Cardiac ventricle fibroblast (primary cell): ENCODE data around the gene CEP170B. TPM values are rescaled to one million over a fixed set of nuclear protein-coding genes. Genes with fewer than 3 reads are reported as not detected.

Source experiments
- total RNA-seq: library from RNA; depleted of rRNA; stranded (reverse); fragments of >200 nt; gene quantifications from 2 replicates; pipeline ENCODE4 v1.2.3, GENCODE V29; 2015

CEP170B gene
- 10.3 and 12.1 TPM in 2 replicates for total RNA-seq

DNA sequence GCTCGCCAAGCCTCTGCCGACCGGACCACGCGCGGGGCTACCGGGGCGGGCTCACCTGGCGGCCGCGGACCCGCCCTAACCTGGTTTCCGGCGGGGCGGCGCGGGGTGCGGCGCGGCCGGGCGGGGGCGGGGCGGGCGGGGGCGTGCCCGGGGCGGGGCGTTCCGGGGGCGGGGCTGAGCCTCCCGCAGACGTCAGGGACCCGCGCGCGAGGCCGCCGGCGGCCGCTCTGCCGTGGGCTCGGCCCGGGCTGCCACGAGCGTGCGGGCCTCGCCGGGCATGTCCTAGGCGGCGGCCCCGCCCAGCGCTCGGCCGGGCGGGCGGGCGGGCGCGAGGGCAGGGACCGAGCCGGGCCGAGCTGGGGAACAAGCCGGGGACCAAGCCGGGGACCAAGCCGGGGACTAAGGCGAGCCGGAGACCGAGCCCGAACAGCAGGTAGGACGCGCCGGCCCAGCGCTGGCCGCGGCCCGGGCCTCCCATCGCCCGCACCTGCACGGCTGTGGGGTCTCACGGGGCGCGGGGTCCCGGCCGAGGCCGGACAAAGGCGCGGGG is at the start of gene CEP170B:
TSS of gene CEP170B (plus strand) at position 188 of the 550 bp plus-strand sequence. CDS start 3,183 bp downstream, outside the sequence.

DNA sequence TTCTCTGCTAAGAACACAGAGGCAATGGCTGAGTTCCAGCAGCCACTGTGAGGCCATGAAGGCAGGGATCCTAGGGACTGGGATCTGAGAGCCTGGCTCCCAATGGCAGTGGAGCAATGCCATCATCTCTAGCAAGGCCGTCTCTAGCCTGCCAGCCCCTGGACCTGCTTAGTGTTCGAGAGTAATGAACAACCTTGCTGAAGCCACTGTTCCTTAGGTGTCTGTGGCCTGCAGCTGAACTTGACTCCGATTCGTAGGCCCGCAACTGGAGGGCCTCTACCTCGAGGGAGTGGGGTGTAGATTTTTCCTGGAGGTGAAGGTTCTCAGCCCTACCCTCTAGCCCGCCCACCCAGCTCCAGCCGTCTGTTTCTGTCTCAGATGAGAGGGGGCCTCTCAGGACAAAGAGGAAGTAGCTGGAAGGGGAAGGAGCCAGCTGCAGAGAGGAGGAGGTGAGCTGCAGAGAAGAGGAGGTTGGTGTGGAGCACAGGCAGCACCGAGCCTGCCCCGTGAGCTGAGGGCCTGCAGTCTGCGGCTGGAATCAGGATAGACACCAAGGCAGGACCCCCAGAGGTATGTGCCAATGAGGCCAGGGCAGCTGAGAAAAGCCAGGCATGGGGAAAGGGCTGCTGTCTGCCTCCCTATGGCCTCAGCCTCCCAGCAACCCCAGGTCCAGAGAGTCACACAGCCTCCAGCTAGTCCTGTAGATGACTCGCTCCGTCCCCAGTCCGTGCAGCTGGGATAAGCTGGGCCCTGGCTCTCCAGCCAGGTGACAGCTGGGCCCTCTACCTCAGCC is 59.5 kb downstream of the CEP170B start, which contains the start of gene PLD4:
TSS of gene PLD4 (plus strand) at position 459 of the 793 bp plus-strand sequence. CDS start 2,262 bp downstream, outside the sequence.

Other genes with a start within 250 kb of the CEP170B start
- 52.0 and 52.7 TPM in 2 replicates for gene INF2, start 175.7 kb upstream of the CEP170B start, total RNA-seq
- gene ADSS1, start 141.0 kb upstream of the CEP170B start, total RNA-seq: 7.1 and 9.4 TPM in 2 replicates
- 174 and 204 TPM in 2 replicates for gene SIVA1, start 112.1 kb upstream of the CEP170B start, total RNA-seq
- 79.4 and 83.0 TPM in 2 replicates for gene AKT1, start 69.5 kb upstream of the CEP170B start, total RNA-seq
- 2.2 and 3.1 TPM in 2 replicates for gene ZBTB42, start 64.2 kb upstream of the CEP170B start, total RNA-seq
- 0.05 TPM in 1 of 2 replicates, not detected in the other for gene PLD4, start 59.6 kb downstream of the CEP170B start, total RNA-seq
- 56.2 and 56.9 TPM in 2 replicates for gene AHNAK2, start 113.1 kb downstream of the CEP170B start, total RNA-seq
- 3.1 and 6.6 TPM in 2 replicates for gene CLBA1, start 120.5 kb downstream of the CEP170B start, total RNA-seq
- 4.8 and 7.3 TPM in 2 replicates for gene CDCA4, start 155.8 kb downstream of the CEP170B start, total RNA-seq
- not detected in 2 replicates for gene GPR132, start 200.2 kb downstream of the CEP170B start, total RNA-seq